GM19395 (cell line): ENCODE data around the gene NDEL1.

Experiments
- ATAC-seq: cut with Tn5 transposase; IDR thresholded peaks from one replicate; pipeline ENCODE4 v1.9.1; 2021; ENCODE audit warnings: mild to moderate bottlenecking, moderate library complexity; ENCODE audit not compliant: unreplicated experiment

Gene NDEL1

DNA sequence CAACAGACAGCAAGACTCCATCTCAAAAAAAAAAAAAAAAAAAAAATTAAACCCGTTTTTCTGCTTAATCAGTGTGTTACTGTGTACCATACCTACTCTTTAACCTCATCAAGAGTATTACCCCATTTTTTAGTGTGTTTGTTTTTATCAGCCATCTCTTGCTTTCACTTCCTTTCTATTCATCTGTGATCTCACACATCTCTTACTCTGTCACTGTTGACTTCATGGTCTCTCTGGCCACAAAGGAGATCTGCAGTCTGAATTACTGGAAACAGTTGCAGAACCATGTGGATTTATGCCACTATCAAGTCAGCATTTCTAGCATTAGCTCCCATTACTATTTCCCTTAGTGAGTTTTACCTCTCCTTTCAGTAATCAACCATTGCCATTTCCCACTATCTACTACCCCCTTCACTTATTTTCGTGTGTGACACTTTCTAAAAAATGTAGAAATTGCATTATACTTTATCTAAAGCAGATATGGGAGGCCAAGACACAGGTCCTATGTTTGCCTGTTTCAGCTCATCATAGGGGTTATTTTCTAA is 20.1 kb downstream of the NDEL1 start:
- no peak for ATAC-seq

DNA sequence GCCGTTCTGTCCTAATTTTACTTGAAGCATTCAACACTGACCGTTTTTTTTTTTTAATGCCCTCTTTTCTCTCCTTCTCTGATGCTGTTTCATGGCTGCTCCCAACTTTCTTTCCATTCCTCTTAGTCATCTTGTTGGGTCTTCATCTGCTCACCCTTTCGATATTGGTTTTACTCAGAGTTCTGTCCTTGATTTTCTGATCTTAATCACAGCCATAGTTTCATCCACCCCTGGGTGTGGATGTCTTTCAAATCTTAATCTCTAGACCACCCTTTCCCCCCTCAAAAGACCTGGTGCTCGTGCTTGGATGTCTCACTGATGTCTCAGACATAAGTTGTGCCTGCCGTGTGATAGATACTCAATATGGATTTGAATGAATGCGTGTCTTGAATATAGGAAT is 22.4 kb downstream of the NDEL1 start:
- no peak for ATAC-seq

DNA sequence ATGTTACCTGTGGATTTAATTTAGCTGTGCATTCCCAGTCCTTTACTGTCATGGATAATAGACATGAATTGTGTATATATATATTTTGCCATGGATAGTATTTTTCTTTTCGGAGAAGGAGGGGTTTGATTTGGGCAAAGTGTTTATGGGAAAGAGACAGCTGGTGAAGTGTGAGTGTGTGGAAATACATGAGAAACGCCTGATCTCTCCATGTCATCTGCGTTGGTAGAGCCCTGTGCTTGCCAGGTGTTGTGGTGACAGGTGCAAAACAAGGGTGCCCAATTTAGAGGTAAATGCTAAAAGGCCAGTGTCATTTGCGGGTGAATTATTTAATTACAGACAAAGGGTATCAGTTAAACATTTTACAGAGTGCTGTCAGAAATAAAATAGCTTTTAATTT is 23.4 kb downstream of the NDEL1 start:
- ATAC-seq, result no peak

DNA sequence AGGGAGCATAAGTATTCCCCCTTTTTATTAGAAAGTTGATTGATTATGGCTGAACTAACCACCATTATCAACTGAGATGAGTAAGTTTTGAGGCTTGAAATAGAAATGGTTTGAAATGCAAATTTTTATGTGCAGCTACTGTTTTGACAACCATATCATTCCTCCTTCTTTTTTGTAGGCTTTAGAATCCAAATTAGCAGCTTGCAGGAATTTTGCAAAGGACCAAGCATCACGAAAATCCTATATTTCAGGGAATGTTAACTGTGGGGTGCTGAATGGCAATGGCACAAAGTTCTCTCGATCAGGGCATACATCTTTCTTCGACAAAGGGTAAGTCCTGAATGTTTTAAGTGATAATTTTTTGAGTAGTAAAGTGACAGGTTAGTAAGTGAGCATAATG is 24.1 kb downstream of the NDEL1 start:
- ATAC-seq, result no peak

DNA sequence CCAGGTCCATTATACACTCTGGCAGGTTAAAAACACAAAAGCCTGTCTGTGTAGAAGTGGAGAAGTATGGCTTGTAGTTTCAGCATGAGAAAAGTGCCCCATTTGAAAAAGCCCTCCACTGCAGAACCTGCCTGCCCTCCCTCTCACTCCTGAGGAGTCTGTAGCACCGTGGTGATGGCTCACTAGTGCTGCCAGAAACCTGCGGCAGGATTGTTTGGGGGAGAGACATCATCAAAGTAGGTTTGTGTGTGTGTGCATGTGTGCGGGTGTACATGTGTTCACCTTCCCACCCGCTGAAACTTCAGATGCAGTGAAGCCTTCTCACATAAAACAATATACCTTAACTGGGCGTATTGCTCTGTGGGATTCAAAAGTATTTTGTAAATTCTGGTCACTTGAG is 26.9 kb downstream of the NDEL1 start:
- no peak for ATAC-seq

DNA sequence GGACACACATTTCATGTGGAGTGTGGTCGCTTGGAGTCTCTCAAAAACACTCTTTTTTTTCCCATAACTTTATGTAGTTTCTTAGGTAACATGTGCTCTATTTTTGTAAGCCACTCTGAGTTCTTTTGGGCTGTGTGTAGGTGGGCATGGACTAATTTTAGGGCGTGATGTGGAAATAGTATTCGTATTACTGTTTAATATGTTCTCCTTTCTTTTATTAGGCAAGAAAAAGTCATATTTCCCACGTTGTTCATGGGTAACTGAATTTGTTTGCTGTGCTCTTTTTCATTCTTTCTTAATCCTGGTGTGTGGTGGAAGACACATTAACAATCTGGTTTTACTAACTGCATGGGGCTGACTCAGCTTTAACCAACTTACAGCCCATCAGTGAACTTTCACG is 27.4 kb downstream of the NDEL1 start:
- ATAC-seq, result no peak

DNA sequence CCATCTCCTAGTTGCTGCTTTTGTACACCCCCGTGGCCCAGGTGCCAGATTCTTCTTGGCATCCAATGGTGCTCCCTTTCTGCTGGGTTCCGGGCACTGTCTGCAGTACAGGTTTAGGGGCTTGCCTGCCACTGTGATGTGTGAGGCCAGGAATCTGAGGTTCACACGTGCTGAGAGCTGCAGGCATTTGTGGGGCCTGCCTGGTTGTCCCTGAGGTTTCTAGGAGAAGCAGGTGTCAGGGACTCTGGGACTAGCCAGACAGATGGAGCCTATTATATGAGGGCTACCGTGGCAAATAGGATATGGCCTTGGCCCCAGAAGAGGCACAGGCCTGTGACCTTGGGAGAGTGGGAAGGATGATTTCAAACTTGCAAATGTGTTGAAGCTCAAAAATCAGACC is 29.3 kb downstream of the NDEL1 start:
- no peak for ATAC-seq

DNA sequence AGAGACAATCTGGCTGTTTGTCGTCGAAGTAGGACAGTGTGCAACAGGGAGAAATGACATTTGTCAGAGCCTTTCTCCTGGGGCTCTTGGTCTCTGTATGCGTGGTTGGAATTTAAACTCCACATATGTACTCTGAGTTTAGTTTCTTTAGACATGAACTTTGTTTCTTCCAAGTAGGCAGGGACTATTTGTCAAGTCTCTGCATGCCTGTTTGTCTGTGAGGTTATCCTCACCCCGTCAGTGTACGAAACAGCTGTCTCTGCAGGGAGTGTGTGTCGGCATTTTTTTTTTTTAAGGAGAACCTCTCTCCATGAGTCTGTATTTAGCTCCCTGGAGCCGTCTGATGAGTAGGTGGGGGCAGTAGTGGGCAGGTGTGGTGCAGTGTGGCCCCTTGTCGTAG is 29.7 kb downstream of the NDEL1 start:
- ATAC-seq, result no peak

DNA sequence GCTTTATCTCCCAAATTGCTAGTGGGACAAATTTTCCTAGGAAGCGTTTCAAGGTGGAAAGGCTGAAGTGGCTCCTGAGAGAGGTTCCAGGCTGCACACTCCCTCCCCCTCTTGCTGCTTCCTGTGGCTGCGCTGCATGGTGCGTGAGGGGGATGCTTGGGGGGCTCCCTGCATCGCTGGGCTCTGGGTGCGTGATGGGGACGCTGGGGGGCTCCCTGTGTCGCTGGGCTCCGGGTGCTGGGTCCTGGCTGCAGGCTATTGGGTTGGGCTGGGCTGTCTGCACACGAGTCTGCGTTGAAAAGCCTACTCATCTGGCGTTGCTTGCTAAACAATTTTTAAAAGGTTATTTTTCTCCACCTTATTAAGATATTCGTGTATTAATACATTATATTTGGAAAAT is 30.1 kb downstream of the NDEL1 start:
- no peak for ATAC-seq

DNA sequence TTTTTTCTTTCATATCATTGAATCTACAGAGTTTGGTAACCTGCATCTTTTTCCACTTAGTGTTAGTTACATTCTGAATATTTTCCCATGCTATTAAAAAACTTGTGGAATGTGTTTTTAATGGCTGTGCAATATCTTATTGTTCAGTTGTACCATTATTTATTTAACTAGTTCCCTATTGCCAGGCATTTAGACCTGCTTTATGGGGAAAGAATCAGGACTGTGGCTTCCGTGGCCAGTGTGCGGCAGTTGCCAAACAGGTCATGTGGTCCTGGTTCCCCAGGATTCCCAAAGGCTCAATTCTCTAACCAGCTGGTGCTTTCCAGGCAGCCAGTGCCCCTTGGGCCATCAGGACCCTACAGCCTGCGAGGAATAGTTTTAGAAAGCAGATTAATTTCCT is 30.8 kb downstream of the NDEL1 start:
- ATAC-seq, result no peak

DNA sequence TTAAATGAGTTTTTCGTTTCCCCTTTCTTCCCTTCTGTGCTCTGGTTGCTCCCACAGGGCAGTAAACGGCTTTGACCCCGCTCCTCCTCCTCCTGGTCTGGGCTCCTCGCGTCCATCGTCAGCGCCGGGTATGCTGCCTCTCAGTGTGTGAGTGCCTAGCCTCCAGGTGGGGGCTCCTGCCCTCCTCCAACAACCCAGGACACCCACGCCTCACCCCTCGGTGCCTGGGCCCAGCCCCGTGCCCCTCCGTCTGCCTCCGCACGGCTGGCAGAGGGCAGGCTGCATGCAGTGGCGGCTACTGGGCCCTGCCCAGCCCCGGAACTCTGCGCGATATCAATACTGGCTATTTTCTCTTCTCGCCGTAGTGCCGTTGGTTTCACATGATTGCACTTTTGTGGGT is 31.2 kb downstream of the NDEL1 start:
- no peak for ATAC-seq

DNA sequence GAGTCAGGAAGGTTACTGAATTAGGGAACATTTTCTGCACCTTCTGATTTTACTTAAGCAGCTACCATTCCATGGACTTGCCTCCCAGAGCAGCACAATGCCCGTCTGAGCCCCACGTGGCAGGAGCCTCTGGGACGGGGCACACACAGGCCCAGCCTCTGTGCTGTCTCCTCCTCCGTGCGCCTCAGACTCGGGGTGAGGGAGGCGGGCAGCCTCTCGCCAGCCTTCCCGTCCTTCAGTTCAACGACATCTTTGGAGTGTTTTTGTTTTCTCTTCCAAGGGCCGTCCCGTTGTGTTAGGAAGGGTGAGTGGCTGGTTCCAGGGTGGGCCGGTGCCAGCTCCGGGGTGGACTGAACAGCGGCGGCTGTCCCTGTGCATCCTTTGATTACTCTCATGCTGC is 31.8 kb downstream of the NDEL1 start:
- no peak for ATAC-seq

DNA sequence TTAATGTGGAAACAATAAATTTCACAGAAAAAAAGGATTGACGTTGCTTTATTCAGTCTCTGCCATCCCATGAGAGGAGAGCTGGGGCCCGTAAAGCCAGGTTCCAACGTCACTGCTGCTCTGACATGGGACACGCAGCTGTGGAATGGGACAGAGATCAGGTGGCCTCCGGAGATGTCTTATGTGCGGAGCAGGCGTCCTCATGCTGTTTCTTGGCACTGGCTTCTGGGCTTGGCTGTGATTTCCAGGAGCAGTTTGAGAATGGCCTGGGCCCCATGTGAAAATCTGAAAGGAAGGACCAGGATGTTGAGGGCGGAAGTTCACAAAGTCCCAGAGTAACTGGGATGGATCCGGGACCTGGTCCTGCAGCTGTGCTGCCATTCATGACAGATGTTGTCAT is 32.4 kb downstream of the NDEL1 start:
- no peak for ATAC-seq

DNA sequence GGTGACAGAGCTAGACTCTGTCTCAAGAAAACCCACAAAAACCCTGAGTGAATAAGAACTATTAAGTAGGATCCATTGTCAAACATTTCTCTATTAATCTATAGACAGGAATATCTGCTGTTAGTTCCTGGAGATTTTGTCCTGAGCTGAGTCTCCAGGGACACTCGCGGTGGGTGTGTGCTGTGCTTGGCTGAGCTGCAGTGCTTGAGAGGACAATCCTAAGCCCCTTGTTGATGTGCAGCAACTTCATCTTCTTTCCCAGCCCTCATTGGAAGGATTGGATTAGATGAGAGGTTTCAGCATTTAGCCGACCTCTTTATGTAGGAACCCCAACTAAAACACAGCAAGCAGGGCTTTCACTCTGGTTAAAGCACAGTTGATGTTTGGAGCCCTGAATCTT is 33.3 kb downstream of the NDEL1 start:
- no peak for ATAC-seq

DNA sequence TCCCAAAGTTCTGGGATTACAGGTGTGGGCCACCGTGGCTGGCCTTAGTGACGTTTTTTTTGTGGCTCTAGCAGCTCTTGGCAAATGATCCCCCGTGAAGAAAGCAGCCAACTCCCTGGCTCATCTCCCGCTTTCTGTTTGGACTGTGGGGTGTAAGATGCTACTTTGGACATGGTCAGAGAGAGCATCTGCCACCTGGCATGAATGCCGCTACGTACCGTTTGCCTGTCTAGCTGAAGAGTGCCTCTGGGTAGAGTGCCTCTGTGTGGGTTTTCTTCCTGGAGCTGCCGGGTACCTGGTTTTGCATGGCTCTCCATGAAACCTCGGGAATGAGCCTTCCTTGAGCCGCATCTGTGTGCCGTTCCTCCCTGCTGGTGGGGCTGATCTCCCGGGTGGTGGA is 34.3 kb downstream of the NDEL1 start:
- ATAC-seq, result no peak

DNA sequence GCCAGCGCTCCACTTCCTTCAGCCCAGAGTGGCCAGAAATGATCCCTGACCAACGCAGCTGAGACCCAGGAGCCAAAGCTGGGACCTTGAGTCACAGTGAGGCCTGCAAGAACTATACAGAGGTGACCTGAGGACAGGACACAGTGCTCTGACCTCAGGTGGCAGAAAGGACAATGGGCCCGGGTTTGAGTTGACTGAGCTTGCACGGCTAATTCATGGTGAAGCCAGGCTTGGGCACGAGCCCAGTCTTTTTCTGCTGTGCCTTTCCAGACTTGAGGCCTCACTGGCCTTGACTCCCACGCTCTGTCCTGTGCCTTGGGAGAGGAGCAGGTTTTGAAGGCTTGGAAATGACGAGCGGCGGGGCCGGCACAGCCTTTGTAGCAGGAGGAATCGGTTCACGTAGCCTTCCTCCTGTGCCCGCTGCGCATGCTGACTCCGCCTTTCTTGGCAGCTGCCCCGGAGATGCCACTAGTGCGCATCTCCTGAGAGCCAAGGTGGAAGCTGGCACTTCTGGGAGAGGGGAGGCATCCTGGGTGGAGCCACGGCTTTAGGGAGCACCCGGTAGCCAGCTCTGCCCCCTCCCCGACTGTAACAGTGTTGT is 34.9 kb downstream of the NDEL1 start:
- no peak for ATAC-seq

DNA sequence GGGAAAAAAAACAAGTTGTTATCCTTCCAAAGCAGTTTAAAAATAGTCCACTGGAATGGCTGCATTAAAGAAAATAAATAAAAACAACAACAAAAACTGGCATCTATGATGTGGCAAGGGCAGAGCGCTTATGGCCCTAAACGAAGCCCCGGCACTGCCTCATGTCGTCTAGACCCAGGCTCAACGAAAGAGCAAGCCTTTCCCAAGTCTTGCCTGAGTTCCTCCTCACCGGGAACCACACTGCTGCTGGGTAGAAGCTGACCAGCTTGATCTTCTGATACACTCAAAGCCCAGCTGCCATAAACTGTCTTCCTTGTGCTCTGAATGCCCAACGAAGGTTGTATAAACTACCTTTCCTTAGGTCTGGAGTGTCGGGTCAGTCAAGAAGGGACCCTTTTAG is 37.0 kb downstream of the NDEL1 start:
- ATAC-seq, result no peak

DNA sequence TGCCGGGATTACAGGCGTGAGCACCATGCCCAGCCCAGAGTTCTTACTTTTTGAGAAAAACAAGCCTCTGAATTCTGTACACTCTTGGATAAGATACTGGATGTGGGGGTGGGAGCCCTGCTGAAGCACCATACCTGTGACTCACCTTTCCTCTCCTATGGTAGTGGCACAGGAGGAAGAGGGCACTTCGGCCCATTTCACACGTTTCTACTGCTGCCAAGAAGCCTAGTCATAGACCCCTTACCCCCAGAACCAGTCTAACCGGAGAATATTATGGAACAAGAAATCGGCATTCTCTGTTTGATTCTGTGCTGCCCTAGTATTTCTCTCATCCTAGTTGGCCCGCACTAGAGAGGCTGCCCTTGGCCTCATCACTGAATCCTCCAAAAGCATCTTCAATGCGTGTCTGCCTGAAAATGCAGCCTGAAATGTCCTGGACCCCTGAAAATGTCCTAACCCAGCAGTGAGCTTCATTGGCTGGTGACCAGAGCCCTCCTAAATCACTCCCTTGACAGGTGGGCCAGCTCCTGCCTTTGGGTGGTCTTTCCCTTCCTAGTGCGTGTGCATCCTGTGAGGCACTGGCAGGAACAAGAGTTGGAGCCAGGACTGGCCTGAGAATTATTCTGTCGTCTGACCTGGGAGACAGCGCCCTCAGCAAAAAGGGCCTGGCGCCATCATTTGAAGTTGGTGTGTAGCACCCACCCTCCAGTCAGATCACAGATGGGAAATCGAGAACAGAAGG is 37.9 kb downstream of the NDEL1 start:
- no peak for ATAC-seq

DNA sequence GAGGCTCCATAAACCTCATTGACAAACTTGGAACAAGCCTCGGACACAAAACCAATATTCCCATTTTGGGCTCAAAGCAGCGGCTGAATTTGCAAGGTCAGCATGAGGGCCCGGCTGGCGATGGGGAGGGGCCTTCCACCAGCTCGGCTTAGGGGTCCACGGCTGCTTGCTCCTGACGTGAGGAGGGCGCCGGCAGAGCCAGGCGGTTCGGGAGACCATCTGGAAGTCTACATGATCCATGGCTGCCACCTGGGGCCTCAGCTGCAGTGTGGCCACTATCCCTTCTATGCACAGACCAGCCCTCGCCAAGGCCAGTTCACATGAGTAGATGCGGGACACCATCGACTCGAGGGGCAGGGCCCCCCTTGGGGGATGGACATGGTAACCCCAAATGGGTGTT is 39.1 kb downstream of the NDEL1 start:
- no peak for ATAC-seq

DNA sequence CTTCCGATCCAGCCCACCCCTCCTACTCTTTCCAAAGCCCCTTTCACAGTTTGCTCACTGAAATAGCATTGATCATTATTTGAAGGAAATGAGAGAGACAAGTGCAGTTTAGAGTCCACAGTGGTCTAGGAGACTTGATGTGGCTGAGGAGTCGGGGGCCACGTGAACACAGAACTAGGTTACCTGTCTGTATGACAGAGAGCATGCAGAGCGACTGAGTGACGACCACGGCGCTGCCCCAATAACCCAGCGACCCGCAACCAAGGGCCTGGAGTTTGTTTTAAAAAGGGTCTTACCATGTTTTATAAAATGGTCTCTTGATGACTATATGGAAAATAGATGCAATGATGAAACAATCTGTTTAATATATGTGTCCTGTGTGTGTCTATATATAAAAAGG is 39.5 kb downstream of the NDEL1 start:
- no peak for ATAC-seq

DNA sequence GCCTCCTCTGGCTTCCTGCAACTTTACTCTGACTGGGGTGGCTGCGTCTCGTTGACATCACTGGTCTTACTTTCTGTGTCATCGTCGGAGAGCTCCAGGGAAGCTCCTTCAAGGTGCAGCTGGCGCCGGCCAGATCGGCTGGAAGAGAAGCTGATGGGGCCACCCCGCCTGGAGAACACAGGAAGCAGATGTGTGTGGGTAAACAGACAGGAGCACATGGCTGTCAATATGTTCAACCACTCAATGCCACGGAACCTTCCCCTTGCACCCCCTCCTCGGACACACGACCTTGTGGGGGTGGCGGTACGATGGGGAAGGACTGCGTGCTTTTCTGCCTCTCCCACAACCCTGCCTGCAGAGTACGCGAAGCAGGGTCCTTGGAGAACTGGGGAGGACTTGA is 40.1 kb downstream of the NDEL1 start:
- ATAC-seq, result no peak

DNA sequence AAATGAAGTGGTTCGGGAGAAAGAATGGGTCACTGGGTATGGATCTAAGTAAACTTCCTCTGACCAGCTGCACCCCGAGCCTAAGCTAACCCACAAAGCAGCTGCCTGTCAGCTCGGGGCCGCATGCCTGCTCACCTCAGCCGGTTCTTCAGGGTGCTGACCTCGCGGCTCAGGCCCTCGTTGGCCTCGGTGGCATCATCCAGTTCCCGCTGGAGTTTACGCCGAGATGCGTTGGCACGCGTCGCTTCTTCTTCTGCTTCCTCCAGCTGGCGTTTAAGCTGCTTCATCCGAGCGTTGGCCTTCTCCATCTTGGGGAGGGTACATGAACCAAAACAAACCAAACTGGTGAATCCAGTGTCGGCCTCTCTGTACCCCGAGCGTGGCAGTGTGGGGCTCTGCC is 41.1 kb downstream of the NDEL1 start:
- no peak for ATAC-seq

DNA sequence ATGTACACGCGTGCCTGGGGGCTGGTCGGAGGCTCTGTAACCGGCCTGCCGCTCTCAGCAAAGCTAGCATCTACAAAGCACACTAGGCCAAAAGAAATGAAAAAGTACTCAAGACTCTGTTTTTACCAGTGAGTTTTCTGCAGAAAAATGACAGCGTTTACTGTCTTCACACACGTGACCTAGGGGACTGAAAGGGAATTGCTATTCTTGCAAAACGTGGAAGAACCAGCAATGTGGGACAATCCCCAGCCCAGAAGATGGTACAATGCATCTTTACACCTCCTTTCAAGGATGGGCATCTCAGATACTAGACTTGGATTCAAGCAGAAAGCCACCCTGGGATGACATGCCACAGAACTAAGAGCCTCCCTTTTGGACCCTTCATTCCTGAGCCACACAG is 41.5 kb downstream of the NDEL1 start:
- no peak for ATAC-seq
